Bone marrow (tissue), 2 donors: ENCODE data around the gene CDK5R1.
"Not testable (repeated sequence)": the region's sequence is repeated elsewhere in the genome, so short reads cannot be mapped to it uniquely, and the experiment has no call there.

Source experiments
- DNase-seq, 2 donors: peaks; one replicate each; lab custom pipeline; 2025; lab: John Stamatoyannopoulos, UW

The CDK5R1 gene

GRCh38 chr17:32516940-32517701 lies 30.3 kb downstream of the CDK5R1 start:
- DNase-seq: no peak

- no peak for DNase-seq
These were observed 31.2 kb downstream of the CDK5R1 start for GRCh38 chr17:32517982-32518381.

GRCh38 chr17:32518646-32519227 lies 31.9 kb downstream of the CDK5R1 start:
- no peak for DNase-seq

GRCh38 chr17:32519228-32520103 lies 32.7 kb downstream of the CDK5R1 start:
- no peak for DNase-seq

GRCh38 chr17:32520104-32520701 lies 33.4 kb downstream of the CDK5R1 start:
- DNase-seq: no peak

- DNase-seq: no peak
These were observed 34.1 kb downstream of the CDK5R1 start for GRCh38 chr17:32520737-32521404.

GRCh38 chr17:32523017-32523680 lies 36.4 kb downstream of the CDK5R1 start:
- no peak for DNase-seq

GRCh38 chr17:32523827-32524552 lies 37.2 kb downstream of the CDK5R1 start:
- no peak for DNase-seq

- DNase-seq: not testable (repeated sequence)
These were observed 37.7 kb downstream of the CDK5R1 start for GRCh38 chr17:32524553-32524880.

GRCh38 chr17:32525122-32525521 lies 38.3 kb downstream of the CDK5R1 start:
- DNase-seq: no peak

- no peak for DNase-seq
These were observed 40.4 kb downstream of the CDK5R1 start for GRCh38 chr17:32527146-32527545.

- no peak for DNase-seq
These were observed 42.0 kb downstream of the CDK5R1 start for GRCh38 chr17:32528825-32529224.

- DNase-seq: no peak
These were observed 42.8 kb downstream of the CDK5R1 start for GRCh38 chr17:32529604-32530003.

- DNase-seq: no peak
These were observed 46.5 kb downstream of the CDK5R1 start for GRCh38 chr17:32533296-32533695.

- no peak for DNase-seq
These were observed 50.2 kb downstream of the CDK5R1 start for GRCh38 chr17:32536736-32537643.
